ENCODE data around the gene PTH.
A peak's percentile ranks its signal among the peaks of the same experiment; 100 is the strongest.

Gene PTH

GRCh38 chr11:13495929-13496328 lies at the start of gene PTH:
Gene PTH, minus strand, starts transcription at chr11:13495997. Its CDS starts 3,142 bp downstream, at chr11:13492855.
- Mint-ChIP-seq H3K4me3 (no peak within 1 kb of the TSS), H3K27me3 (peaks cover 20% of the 10 kb centered on the region), H3K9me3 (peaks cover 4% of the 10 kb centered on the region), H3K36me3 (no peaks in the 10 kb centered on the region), H3K27ac (no peak within 1 kb of the TSS), H3K4me1 (no peaks in the 10 kb centered on the region)
- no peak for ATAC-seq

- Mint-ChIP-seq H3K4me3 (no peak overlapping the region), H3K9me3 (peaks cover 26% of the 10 kb centered on the region), H3K27ac (no peak overlapping the region), H3K36me3 (peaks cover 6% of the 10 kb centered on the region), H3K4me1 (no peaks in the 10 kb centered on the region), H3K27me3 (peaks cover 6% of the 10 kb centered on the region)
- ATAC-seq: no peak
Measured at GRCh38 chr11:13538044-13538443, 42.2 kb upstream of the PTH start.

GRCh38 chr11:13535819-13536218 lies 40.0 kb upstream of the PTH start:
- peaks cover 31% of the 10 kb centered on the region for H3K9me3 Mint-ChIP-seq
- H3K27ac Mint-ChIP-seq: no peak overlapping the region
- peaks cover 9% of the 10 kb centered on the region for H3K27me3 Mint-ChIP-seq
- no peak overlapping the region for H3K4me3 Mint-ChIP-seq
- ATAC-seq: no peak
- H3K4me1 Mint-ChIP-seq: no peaks in the 10 kb centered on the region
- H3K36me3 Mint-ChIP-seq: peaks cover 6% of the 10 kb centered on the region

- Mint-ChIP-seq H3K36me3 (peaks cover 6% of the 10 kb centered on the region), H3K4me1 (no peaks in the 10 kb centered on the region), H3K27ac (no peak overlapping the region), H3K4me3 (no peak overlapping the region), H3K9me3 (peaks cover 30% of the 10 kb centered on the region), H3K27me3 (peaks cover 9% of the 10 kb centered on the region)
- ATAC-seq: no peak
Measured at GRCh38 chr11:13534358-13534757, 38.6 kb upstream of the PTH start.

GRCh38 chr11:13525257-13525656 lies 29.5 kb upstream of the PTH start:
- Mint-ChIP-seq H3K9me3 (peaks cover 4% of the 10 kb centered on the region), H3K27me3 (no peaks in the 10 kb centered on the region), H3K27ac (no peak overlapping the region), H3K36me3 (no peaks in the 10 kb centered on the region), H3K4me1 (no peaks in the 10 kb centered on the region), H3K4me3 (no peak overlapping the region)
- no peak for ATAC-seq

GRCh38 chr11:13503393-13503792 lies 7.6 kb upstream of the PTH start:
- H3K27ac Mint-ChIP-seq: no peak overlapping the region
- no peaks in the 10 kb centered on the region for H3K9me3 Mint-ChIP-seq
- H3K27me3 Mint-ChIP-seq: peaks cover 20% of the 10 kb centered on the region
- H3K4me3 Mint-ChIP-seq: no peak overlapping the region
- no peaks in the 10 kb centered on the region for H3K36me3 Mint-ChIP-seq
- no peak for ATAC-seq
- no peaks in the 10 kb centered on the region for H3K4me1 Mint-ChIP-seq

GRCh38 chr11:13502492-13502891 lies 6.7 kb upstream of the PTH start:
- Mint-ChIP-seq H3K27ac (no peak overlapping the region), H3K9me3 (peaks cover 4% of the 10 kb centered on the region), H3K36me3 (no peaks in the 10 kb centered on the region), H3K27me3 (peaks cover 20% of the 10 kb centered on the region), H3K4me3 (no peak overlapping the region), H3K4me1 (no peaks in the 10 kb centered on the region)
- ATAC-seq: no peak

- Mint-ChIP-seq H3K4me3 (no peak overlapping the region), H3K9me3 (peaks cover 4% of the 10 kb centered on the region), H3K27me3 (peaks cover 4% of the 10 kb centered on the region), H3K4me1 (no peaks in the 10 kb centered on the region), H3K36me3 (no peaks in the 10 kb centered on the region), H3K27ac (no peak overlapping the region)
- ATAC-seq: no peak
Measured at GRCh38 chr11:13494051-13494450, 1.7 kb downstream of the PTH start.

- no peaks in the 10 kb centered on the region for H3K36me3 Mint-ChIP-seq
- H3K4me3 Mint-ChIP-seq: peak overlapping the region; percentile 74
- H3K27me3 Mint-ChIP-seq: no peaks in the 10 kb centered on the region
- peaks cover 5% of the 10 kb centered on the region for H3K4me1 Mint-ChIP-seq
- H3K9me3 Mint-ChIP-seq: no peaks in the 10 kb centered on the region
- peak; percentile 78 for ATAC-seq
- H3K27ac Mint-ChIP-seq: peak overlapping the region; percentile 2
Measured at GRCh38 chr11:13487661-13488030, 8.2 kb downstream of the PTH start.

- no peaks in the 10 kb centered on the region for H3K9me3 Mint-ChIP-seq
- H3K27me3 Mint-ChIP-seq: no peaks in the 10 kb centered on the region
- peak; percentile 92 for ATAC-seq
- peaks cover 5% of the 10 kb centered on the region for H3K4me1 Mint-ChIP-seq
- H3K27ac Mint-ChIP-seq: peak overlapping the region; percentile 2
- peak overlapping the region; percentile 74 for H3K4me3 Mint-ChIP-seq
- H3K36me3 Mint-ChIP-seq: no peaks in the 10 kb centered on the region
Measured at GRCh38 chr11:13486926-13487660, 8.7 kb downstream of the PTH start.

- Mint-ChIP-seq H3K27ac (no peak overlapping the region), H3K9me3 (no peaks in the 10 kb centered on the region), H3K27me3 (peaks cover under 1% of the 10 kb centered on the region), H3K4me3 (no peak overlapping the region), H3K4me1 (no peaks in the 10 kb centered on the region), H3K36me3 (no peaks in the 10 kb centered on the region)
- no peak for ATAC-seq
Measured at GRCh38 chr11:13480198-13480597, 15.6 kb downstream of the PTH start.

- Mint-ChIP-seq H3K4me3 (no peak overlapping the region), H3K9me3 (no peaks in the 10 kb centered on the region), H3K36me3 (no peaks in the 10 kb centered on the region), H3K4me1 (no peaks in the 10 kb centered on the region), H3K27me3 (peaks cover 5% of the 10 kb centered on the region), H3K27ac (no peak overlapping the region)
- no peak for ATAC-seq
Measured at GRCh38 chr11:13479688-13480087, 16.1 kb downstream of the PTH start.

- no peak for ATAC-seq
- Mint-ChIP-seq H3K27me3 (peaks cover 24% of the 10 kb centered on the region), H3K4me1 (no peaks in the 10 kb centered on the region), H3K27ac (no peak overlapping the region), H3K4me3 (no peak overlapping the region), H3K9me3 (no peaks in the 10 kb centered on the region), H3K36me3 (no peaks in the 10 kb centered on the region)
Measured at GRCh38 chr11:13475091-13475490, 20.7 kb downstream of the PTH start.

- peaks cover 38% of the 10 kb centered on the region for H3K27me3 Mint-ChIP-seq
- no peaks in the 10 kb centered on the region for H3K4me1 Mint-ChIP-seq
- ATAC-seq: no peak
- H3K9me3 Mint-ChIP-seq: no peaks in the 10 kb centered on the region
- H3K36me3 Mint-ChIP-seq: no peaks in the 10 kb centered on the region
- H3K4me3 Mint-ChIP-seq: no peak overlapping the region
- no peak overlapping the region for H3K27ac Mint-ChIP-seq
Measured at GRCh38 chr11:13473013-13473722, 22.6 kb downstream of the PTH start.

GRCh38 chr11:13468750-13469149 lies 27.0 kb downstream of the PTH start:
- peaks cover 29% of the 10 kb centered on the region for H3K27me3 Mint-ChIP-seq

GRCh38 chr11:13465909-13466371 lies 29.9 kb downstream of the PTH start:
- peaks cover 36% of the 10 kb centered on the region for H3K4me1 Mint-ChIP-seq
- no peak overlapping the region for H3K4me3 Mint-ChIP-seq
- H3K27ac Mint-ChIP-seq: no peak overlapping the region
- H3K27me3 Mint-ChIP-seq: peaks cover 22% of the 10 kb centered on the region
- H3K9me3 Mint-ChIP-seq: no peaks in the 10 kb centered on the region
- H3K36me3 Mint-ChIP-seq: no peaks in the 10 kb centered on the region
- ATAC-seq: no peak

More at GRCh38 chr11:13468750-13469149, 27.0 kb downstream of the PTH start:
- Mint-ChIP-seq H3K27ac (no peak overlapping the region), H3K4me3 (no peak overlapping the region), H3K9me3 (no peaks in the 10 kb centered on the region), H3K4me1 (peaks cover 10% of the 10 kb centered on the region), H3K36me3 (no peaks in the 10 kb centered on the region)
- ATAC-seq: no peak

Measured in stimulated activated memory B cell treated with anti-CD40 and anti-IgM and Interleukin-4, amounts not matched to agents 10 μg/mL and 1 μg/mL and 100 μg/mL, for 72 hours (primary cell).